ENCODE data around the gene NUP85.

DNA sequence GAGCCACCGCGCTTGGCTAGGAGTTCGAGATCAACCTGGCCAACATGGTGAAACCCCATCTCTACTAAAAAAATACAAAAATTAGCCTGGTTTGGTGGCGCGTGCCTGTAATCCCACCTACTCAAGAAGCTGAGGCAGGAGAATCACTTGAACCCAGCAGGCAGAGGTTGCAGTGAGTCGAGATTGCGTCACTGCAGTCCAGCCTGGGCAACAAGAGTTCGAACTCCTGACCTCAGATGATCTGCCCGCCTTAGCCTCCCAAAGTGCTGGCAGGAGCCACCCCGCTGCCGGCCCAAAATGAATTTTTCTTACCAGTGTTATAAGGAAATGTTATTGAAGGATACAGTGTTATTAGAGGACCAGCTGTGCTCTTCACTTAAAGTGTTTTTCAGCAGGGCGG, 2.3 kb downstream of the NUP85 start:
- TF ChIP-seq, protein P1, sequence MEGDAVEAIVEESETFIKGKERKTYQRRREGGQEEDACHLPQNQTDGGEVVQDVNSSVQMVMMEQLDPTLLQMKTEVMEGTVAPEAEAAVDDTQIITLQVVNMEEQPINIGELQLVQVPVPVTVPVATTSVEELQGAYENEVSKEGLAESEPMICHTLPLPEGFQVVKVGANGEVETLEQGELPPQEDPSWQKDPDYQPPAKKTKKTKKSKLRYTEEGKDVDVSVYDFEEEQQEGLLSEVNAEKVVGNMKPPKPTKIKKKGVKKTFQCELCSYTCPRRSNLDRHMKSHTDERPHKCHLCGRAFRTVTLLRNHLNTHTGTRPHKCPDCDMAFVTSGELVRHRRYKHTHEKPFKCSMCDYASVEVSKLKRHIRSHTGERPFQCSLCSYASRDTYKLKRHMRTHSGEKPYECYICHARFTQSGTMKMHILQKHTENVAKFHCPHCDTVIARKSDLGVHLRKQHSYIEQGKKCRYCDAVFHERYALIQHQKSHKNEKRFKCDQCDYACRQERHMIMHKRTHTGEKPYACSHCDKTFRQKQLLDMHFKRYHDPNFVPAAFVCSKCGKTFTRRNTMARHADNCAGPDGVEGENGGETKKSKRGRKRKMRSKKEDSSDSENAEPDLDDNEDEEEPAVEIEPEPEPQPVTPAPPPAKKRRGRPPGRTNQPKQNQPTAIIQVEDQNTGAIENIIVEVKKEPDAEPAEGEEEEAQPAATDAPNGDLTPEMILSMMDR (IDR thresholded peaks at IDR 0.05; ENCODE audit: low read depth, low read length, missing input control): no peak
- no peak for TF ChIP-seq EGR1 (IDR thresholded peaks at IDR 0.05; ENCODE audit: low read depth in 2 of 2)
- TF ChIP-seq YY1 (IDR thresholded peaks at IDR 0.05): no peak
- TF ChIP-seq, protein P2, sequence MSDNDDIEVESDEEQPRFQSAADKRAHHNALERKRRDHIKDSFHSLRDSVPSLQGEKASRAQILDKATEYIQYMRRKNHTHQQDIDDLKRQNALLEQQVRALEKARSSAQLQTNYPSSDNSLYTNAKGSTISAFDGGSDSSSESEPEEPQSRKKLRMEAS (IDR thresholded peaks at IDR 0.05): no peak
- peak; percentile 36 for TF ChIP-seq SP1 (IDR thresholded peaks at IDR 0.05)
- no peak for TF ChIP-seq TAF1 (conservative IDR thresholded peaks at IDR 0.05)
- no peak for TF ChIP-seq FOXA1 (IDR thresholded peaks at IDR 0.05)
- TF ChIP-seq, protein P3, sequence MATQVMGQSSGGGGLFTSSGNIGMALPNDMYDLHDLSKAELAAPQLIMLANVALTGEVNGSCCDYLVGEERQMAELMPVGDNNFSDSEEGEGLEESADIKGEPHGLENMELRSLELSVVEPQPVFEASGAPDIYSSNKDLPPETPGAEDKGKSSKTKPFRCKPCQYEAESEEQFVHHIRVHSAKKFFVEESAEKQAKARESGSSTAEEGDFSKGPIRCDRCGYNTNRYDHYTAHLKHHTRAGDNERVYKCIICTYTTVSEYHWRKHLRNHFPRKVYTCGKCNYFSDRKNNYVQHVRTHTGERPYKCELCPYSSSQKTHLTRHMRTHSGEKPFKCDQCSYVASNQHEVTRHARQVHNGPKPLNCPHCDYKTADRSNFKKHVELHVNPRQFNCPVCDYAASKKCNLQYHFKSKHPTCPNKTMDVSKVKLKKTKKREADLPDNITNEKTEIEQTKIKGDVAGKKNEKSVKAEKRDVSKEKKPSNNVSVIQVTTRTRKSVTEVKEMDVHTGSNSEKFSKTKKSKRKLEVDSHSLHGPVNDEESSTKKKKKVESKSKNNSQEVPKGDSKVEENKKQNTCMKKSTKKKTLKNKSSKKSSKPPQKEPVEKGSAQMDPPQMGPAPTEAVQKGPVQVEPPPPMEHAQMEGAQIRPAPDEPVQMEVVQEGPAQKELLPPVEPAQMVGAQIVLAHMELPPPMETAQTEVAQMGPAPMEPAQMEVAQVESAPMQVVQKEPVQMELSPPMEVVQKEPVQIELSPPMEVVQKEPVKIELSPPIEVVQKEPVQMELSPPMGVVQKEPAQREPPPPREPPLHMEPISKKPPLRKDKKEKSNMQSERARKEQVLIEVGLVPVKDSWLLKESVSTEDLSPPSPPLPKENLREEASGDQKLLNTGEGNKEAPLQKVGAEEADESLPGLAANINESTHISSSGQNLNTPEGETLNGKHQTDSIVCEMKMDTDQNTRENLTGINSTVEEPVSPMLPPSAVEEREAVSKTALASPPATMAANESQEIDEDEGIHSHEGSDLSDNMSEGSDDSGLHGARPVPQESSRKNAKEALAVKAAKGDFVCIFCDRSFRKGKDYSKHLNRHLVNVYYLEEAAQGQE (IDR thresholded peaks at IDR 0.05): no peak
- no peak for TF ChIP-seq JUND (IDR thresholded peaks at IDR 0.05)
- TF ChIP-seq RAD21 (IDR thresholded peaks at IDR 0.05): no peak
- TF ChIP-seq, protein P4, sequence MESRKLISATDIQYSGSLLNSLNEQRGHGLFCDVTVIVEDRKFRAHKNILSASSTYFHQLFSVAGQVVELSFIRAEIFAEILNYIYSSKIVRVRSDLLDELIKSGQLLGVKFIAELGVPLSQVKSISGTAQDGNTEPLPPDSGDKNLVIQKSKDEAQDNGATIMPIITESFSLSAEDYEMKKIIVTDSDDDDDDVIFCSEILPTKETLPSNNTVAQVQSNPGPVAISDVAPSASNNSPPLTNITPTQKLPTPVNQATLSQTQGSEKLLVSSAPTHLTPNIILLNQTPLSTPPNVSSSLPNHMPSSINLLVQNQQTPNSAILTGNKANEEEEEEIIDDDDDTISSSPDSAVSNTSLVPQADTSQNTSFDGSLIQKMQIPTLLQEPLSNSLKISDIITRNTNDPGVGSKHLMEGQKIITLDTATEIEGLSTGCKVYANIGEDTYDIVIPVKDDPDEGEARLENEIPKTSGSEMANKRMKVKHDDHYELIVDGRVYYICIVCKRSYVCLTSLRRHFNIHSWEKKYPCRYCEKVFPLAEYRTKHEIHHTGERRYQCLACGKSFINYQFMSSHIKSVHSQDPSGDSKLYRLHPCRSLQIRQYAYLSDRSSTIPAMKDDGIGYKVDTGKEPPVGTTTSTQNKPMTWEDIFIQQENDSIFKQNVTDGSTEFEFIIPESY (IDR thresholded peaks at IDR 0.05): no peak
- TF ChIP-seq, protein P5, sequence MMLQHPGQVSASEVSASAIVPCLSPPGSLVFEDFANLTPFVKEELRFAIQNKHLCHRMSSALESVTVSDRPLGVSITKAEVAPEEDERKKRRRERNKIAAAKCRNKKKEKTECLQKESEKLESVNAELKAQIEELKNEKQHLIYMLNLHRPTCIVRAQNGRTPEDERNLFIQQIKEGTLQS (IDR thresholded peaks at IDR 0.05): peak; percentile 40

Measured in liver (tissue), 3 donors.